ENCODE results near the gene PPM1F.

The PPM1F gene

DNA sequence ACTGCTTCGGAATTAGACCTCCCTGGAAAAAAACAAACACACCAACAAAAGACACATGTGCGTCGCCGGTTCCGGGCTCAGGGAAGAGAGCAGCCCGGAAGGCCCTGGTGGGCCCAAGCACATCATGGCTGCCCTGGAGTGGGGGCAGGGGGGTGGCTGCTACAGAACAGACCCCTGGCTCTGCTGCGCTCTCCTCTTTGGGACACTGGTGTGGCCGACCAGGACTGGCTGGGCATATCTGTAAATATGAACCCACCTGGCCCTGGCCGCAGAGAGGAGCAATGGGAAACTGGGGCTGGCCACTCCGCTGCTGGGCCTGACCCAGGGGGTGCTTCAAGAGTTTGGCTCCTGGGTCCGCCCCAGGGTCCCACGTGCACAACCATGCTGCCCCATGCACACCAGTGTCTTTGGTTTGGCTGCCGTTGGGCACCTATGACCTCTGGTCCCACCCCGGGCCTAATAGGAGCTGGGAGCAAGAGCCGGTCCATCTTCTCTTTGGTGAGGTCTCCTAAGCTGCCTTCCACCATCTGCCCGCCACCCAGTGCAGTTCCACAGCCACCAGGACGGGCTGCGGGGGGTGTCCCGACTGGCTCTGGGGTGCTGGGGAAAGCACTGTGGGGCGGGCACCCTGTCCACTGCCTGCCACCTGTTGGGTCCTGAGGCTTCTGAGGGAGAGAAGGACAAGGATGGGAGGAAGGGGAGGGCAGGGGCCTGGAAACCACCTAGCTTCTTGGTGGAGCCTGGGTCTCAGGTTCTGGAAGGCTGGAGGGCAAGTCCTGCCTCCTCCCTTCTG, 30.1 kb downstream of the PPM1F start:
- TF ChIP-seq, protein P1, sequence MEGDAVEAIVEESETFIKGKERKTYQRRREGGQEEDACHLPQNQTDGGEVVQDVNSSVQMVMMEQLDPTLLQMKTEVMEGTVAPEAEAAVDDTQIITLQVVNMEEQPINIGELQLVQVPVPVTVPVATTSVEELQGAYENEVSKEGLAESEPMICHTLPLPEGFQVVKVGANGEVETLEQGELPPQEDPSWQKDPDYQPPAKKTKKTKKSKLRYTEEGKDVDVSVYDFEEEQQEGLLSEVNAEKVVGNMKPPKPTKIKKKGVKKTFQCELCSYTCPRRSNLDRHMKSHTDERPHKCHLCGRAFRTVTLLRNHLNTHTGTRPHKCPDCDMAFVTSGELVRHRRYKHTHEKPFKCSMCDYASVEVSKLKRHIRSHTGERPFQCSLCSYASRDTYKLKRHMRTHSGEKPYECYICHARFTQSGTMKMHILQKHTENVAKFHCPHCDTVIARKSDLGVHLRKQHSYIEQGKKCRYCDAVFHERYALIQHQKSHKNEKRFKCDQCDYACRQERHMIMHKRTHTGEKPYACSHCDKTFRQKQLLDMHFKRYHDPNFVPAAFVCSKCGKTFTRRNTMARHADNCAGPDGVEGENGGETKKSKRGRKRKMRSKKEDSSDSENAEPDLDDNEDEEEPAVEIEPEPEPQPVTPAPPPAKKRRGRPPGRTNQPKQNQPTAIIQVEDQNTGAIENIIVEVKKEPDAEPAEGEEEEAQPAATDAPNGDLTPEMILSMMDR (conservative IDR thresholded peaks at IDR 0.05; ENCODE audit: control insufficient read depth, insufficient read depth, low read depth, low read length), result no peak

DNA sequence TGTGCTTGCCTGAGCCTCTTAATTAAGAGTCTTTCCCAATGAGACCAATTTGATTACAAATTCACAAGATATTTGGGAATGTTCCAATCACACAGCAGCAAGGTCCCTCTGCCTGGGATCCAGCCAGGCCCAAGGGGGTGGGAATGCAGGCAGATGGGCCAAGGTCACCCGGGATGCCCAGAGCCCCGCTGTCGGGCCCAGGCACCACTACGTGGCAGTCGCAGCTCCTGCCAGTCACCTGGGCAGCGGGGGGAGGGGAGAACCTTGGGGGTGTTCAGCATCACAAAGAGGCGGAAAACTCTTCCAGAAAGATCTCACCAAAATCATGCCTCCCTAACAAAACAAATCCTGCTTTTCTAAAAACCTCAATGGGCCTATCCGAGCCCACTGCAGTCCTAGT, 30.9 kb downstream of the PPM1F start:
- TF ChIP-seq, protein P1 (conservative IDR thresholded peaks at IDR 0.05; ENCODE audit: control insufficient read depth, insufficient read depth, low read depth, low read length), result no peak
- no peak overlapping the region for H3K4me3 ChIP-seq (ENCODE audit: control insufficient read depth, low read depth, low read length)
- no peak for DNase-seq (ENCODE audit: low read depth)

More for the DNA sequence above, 30.1 kb downstream of the PPM1F start:
- DNase-seq (ENCODE audit: low read depth), result no peak
- no peak overlapping the region for H3K4me3 ChIP-seq (ENCODE audit: control insufficient read depth, low read depth, low read length)

GRCh38 chr22:21921184-21921721, 31.4 kb downstream of the PPM1F start:
- no peak for DNase-seq (ENCODE audit: low read depth)
- TF ChIP-seq, protein P1 (conservative IDR thresholded peaks at IDR 0.05; ENCODE audit: control insufficient read depth, insufficient read depth, low read depth, low read length), result no peak
- no peak overlapping the region for H3K4me3 ChIP-seq (ENCODE audit: control insufficient read depth, low read depth, low read length)

DNA sequence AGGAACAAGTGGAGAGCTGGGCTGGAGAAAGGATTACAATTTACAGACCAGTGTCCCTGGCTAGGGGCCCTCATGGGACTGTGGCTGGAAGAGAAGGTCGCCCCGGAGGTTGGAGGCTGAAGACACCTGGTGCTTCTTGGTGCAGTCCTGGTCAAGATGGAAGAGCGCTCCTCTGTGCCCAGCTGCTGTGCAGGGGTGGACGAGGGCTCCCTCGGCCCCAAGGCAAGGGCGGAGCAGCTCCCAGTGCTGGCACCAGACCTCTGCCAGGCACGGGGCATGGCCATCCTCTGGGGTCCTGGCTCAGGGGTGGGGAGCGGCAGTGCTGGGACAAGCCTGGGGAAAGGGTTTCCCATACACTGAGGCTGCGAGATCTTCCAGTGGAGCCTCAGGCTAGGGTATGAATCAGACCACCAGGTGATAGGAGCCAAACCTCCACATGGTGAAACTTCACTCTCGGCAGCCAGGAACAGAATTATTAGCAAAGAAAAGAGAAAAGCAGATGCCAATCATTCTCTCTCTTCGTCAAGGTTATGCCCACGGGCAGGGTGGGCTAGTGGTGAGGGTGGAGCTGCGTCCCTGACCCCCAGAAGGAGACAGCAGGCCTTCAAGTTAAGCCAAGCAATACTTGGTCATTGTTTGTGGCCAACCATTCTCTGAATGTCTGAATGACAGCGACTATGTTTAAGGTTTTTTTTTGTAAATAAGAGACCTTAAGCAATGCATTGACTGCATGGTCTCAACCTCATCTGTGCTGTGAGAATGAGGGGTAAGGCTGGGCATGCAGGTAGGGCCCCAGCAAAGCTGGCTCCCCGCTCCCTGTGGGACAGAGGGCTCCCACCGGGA, 32.1 kb downstream of the PPM1F start:
- DNase-seq (ENCODE audit: low read depth), result no peak
- no peak overlapping the region for H3K4me3 ChIP-seq (ENCODE audit: control insufficient read depth, low read depth, low read length)
- TF ChIP-seq, protein P1 (conservative IDR thresholded peaks at IDR 0.05; ENCODE audit: control insufficient read depth, insufficient read depth, low read depth, low read length), result no peak

DNA sequence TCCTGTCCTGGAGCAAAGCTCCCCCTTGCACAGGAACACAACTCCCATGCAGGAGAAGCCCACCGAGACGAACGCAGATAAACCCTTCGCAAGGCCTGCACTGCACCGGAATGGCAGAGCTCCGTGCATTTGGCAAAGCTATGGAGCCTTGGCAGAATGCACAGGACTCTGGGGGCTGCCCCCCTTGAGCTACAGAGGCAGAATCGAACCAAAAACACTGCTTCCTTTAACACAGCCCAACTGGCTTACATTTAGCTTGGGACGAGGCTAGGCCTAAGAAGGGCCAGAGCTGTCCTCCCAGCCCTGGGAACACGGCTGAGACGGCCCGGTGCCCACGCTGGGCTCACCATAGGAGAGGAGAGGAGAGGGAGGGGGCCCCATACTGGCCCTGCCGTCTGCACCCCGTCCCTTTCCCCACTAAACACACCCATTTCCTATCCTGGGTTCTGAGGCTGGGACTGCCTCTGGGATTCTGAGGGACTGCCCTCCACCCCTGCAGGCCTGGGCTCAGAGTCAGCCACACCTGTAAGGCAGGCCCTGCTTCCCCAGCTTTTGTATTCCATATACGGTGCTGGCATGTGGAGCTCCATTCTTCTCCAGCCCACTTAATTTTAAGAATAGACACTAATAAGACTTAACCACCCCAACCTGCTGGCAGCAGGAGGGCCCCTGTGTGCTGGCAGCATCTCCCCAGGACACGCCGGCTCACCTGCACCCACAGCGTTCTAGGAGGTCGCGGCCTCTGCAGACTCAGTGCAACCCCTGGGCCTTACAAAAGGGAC, 32.9 kb downstream of the PPM1F start:
- TF ChIP-seq, protein P1 (conservative IDR thresholded peaks at IDR 0.05; ENCODE audit: control insufficient read depth, insufficient read depth, low read depth, low read length), result no peak
- no peak for DNase-seq (ENCODE audit: low read depth)
- no peak overlapping the region for H3K4me3 ChIP-seq (ENCODE audit: control insufficient read depth, low read depth, low read length)
